H7 (cell line): ENCODE data around the gene RND2. TPM values are rescaled to one million over a fixed set of nuclear protein-coding genes. Genes with fewer than 3 reads are reported as not detected.
"Not testable (repeated sequence)": the region's sequence is repeated elsewhere in the genome, so short reads cannot be mapped to it uniquely, and the experiment has no call there.

Experiments used
- DNase-seq: peaks from one replicate; pipeline ENCODE4 v3.0.0; 2012
- H3K27me3 ChIP-seq: 2 replicates; pipeline ENCODE4 v1.6.0; 2011; ENCODE audit warnings: mild to moderate bottlenecking, low read length; ENCODE audit not compliant: control insufficient read depth, insufficient read depth
- H3K36me3 ChIP-seq: replicated peaks from 2 replicates; pipeline ENCODE4 v1.5.1; 2011; ENCODE audit warnings: low read length; ENCODE audit not compliant: control insufficient read depth, insufficient read depth
- H3K4me3 ChIP-seq: 2 replicates; pipeline ENCODE4 v1.5.1; 2011; ENCODE audit warnings: low read depth, mild to moderate bottlenecking, control low read depth, low read length, moderate library complexity; ENCODE audit not compliant: insufficient read depth
- total RNA-seq: library from RNA; depleted of rRNA; stranded (reverse); fragments of >200 nt; shearing (Covaris generic); gene quantifications from 2 replicates; pipeline ENCODE4 v1.2.3, GENCODE V29; 2014

Gene RND2
- total RNA-seq, 1 experiment from 2014 or later, result 25.9 TPM

DNA sequence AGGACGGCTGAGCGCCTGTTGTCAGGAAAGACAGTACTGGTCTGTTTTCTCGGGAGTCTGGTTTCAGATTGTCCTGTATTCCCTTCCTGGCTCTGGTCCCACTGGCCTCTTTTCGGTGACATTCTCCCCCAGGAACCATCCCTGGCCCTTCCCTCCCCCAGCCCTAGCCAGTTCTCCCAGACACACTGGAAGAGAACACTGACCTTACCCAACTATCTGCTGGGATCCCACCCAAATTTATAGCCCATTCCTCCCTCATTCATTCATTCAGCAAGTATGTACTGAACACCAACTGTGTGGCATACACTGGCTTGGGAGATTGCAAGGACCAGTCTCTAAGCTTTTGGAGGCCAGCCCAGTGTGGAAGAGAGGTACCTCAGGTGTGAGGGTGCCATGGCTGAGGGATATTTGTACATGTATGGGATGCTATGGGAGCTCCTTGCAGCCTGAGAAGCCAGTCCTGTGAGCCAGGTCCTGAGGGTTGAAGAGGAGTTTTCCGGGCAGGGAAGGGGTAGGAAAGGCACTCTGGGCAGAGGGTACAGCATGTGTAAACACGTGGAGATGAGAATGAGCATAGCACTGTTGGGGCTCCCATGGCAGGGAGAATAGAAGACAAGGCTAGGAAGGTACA, 5.2 kb downstream of the RND2 start:
- Histone ChIP-seq H3K4me3 (no peak overlapping the region), H3K27me3 (no peaks in the 10 kb centered on the region), H3K36me3 (peaks cover 4% of the 10 kb centered on the region)
- peak; percentile 15 for DNase-seq

DNA sequence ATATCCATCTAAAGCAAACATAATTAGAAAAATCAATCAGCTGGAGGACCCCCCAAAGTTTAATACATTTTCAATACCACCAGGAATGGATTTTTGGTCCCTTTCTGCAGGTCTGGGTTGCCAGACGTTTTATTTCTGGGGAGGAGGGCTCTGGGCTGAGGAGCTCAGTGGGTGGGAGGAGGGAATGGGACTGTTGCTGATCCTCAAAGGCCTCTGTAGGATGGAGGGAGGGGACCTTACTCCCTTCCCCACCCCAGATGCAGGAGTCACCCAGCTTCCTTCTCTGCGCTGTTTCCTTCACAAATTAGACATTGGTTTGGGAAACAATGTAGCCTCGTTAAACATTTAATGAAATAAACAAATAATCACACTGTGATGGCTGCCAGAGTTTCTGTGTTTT, 6.6 kb downstream of the RND2 start:
- no peaks in the 10 kb centered on the region for H3K27me3 ChIP-seq
- H3K36me3 ChIP-seq, result peaks cover 4% of the 10 kb centered on the region
- H3K4me3 ChIP-seq, result no peak overlapping the region
- peak; percentile 52 for DNase-seq

GRCh38 chr17:43033948-43034881, 9.2 kb downstream of the RND2 start:
- H3K36me3 ChIP-seq, result no peaks in the 10 kb centered on the region; the same call in 1 of the 2 replicates
- no peaks in the 10 kb centered on the region for H3K27me3 ChIP-seq
- DNase-seq, result peak; percentile 62
- H3K4me3 ChIP-seq, result no peak overlapping the region

GRCh38 chr17:43034894-43035293, 9.9 kb downstream of the RND2 start:
- Histone ChIP-seq H3K27me3 (no peaks in the 10 kb centered on the region), H3K4me3 (no peak overlapping the region), H3K36me3 (no peaks in the 10 kb centered on the region; the same call in 1 of the 2 replicates)
- DNase-seq, result no peak

- DNase-seq, result no peak
- Histone ChIP-seq H3K27me3 (no peaks in the 10 kb centered on the region), H3K4me3 (no peak overlapping the region), H3K36me3 (no peaks in the 10 kb centered on the region; the same call in 1 of the 2 replicates)
Observed at GRCh38 chr17:43039646-43040045, 14.6 kb downstream of the RND2 start.

DNA sequence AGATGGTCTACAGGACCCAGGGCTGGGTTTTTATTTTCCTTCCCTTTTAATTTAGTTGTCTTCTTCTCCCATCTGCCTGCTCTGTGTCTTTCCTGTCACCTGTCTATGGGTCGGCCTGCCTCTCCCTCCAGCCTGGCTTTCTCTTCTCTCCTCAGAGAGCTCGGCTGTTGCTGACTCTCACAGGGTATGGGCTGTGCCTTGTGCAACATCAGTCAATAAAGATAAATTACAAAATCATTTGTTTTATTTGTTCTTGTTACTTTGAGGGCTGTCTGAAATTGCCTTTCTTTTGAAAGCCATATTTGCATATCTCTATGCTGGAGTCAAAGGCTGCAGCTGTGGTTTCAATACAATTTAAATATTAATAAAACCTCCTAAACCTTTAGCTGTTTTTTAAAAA, 15.6 kb downstream of the RND2 start:
- peak; percentile 30 for DNase-seq
- H3K36me3 ChIP-seq, result no peaks in the 10 kb centered on the region; the same call in 1 of the 2 replicates

DNA sequence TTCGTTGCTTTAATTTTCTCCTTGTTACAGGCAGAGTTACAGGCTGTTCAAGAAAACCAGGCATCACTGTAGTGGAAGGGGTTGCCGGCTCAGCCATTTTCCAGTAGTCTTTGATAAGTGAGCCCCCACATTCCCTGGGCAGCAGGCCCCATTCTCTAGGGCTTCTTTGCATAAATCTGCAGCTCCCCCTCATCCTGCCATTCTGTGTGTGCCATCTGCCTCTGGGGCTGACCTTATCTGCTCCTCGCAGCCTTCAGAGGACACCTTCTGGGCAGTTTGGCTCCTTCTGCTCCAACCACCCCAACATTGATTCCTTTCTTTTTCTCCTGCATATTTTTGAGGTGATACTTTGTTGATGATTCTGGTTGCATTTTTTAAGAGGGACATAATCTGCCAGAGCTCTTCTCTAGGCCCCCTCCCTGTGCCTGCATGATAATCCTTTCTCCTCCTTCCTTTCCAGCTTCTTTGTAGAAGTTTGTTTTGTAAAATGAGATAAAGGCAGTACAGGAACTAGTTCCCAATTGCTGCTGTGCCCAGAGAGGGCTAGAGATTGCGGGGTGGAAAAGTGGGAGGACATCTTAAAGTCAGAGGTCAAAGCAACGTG, 17.1 kb downstream of the RND2 start:
- H3K36me3 ChIP-seq, result no peaks in the 10 kb centered on the region; the same call in 1 of the 2 replicates
- peak; percentile 45 for DNase-seq
- no peaks in the 10 kb centered on the region for H3K27me3 ChIP-seq
- no peak overlapping the region for H3K4me3 ChIP-seq

More for the DNA sequence above, 15.6 kb downstream of the RND2 start:
- Histone ChIP-seq H3K27me3 (no peaks in the 10 kb centered on the region), H3K4me3 (no peak overlapping the region)

DNA sequence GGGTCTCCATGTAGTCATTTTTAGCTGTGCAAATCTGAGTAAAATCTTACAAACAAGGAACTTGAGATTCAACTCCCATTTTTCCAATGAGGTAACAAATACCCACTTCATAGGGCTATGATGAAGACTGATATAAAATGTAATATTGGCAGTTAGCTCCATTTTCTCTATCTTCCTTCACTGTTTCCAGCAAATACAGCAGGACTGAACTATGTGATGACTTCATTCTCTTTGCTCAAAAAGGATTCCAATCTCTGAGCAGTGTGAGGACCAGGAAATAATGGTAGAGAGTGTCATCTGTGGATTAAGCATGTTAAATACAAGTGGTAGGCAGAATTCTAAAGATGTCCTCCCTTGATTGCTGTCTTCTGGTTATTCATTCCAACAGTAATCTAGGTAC, 18.3 kb downstream of the RND2 start:
- DNase-seq, result no peak
- no peak overlapping the region for H3K4me3 ChIP-seq
- H3K27me3 ChIP-seq, result no peaks in the 10 kb centered on the region
- H3K36me3 ChIP-seq, result peaks cover 2% of the 10 kb centered on the region

- Histone ChIP-seq H3K36me3 (peaks cover 2% of the 10 kb centered on the region), H3K27me3 (no peaks in the 10 kb centered on the region), H3K4me3 (no peak overlapping the region)
- DNase-seq, result no peak
Observed at GRCh38 chr17:43044024-43044423, 19.0 kb downstream of the RND2 start.

DNA sequence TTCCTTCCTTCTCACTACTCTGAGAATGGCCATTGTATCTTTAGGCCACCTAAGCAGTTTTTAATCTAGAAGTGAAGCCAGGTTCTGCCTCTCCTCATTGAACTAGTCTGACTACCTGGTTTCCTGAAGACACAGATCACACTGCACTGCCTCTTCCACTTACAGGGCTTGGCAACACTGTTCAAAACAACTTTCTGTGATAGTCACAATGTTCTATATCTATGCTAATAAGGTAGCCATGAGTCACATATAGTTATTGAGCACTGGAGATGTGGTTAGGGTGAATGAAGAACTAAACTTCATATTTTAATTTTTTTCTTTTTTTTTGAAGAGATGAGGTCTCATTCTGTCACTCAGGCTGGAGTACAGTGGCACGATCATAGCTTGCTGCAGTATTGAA, 26.9 kb downstream of the RND2 start:
- Histone ChIP-seq H3K27me3 (no peaks in the 10 kb centered on the region), H3K4me3 (no peak overlapping the region), H3K36me3 (peaks cover 6% of the 10 kb centered on the region)
- no peak for DNase-seq

GRCh38 chr17:43053008-43053407, 28.0 kb downstream of the RND2 start:
- not testable (repeated sequence) for H3K4me3 ChIP-seq, DNase-seq, H3K27me3 ChIP-seq, H3K36me3 ChIP-seq

GRCh38 chr17:43056051-43056450, 31.0 kb downstream of the RND2 start:
- no peak for DNase-seq
- Histone ChIP-seq H3K4me3 (no peak overlapping the region), H3K36me3 (peaks cover 5% of the 10 kb centered on the region), H3K27me3 (no peaks in the 10 kb centered on the region)

DNA sequence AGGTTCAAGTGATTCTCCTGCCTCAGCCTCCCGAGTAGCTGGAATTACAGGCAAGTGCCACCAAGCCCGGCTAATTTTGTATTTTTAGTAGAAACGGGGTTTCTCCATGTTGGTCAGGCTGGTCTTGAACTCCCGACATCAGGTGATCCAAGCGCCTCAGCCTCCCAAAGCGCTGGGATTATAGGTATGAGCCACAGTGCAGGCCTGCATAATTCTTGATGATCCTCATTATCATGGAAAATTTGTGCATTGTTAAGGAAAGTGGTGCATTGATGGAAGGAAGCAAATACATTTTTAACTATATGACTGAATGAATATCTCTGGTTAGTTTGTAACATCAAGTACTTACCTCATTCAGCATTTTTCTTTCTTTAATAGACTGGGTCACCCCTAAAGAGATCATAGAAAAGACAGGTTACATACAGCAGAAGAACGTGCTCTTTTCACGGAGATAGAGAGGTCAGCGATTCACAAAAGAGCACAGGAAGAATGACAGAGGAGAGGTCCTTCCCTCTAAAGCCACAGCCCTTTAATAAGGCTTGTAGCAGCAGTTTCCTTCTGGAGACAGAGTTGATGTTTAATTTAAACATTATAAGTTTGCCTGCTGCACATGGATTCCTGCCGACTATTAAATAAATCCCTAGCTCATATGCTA, 38.1 kb downstream of the RND2 start:
- H3K36me3 ChIP-seq, result no peaks in the 10 kb centered on the region
- no peaks in the 10 kb centered on the region for H3K27me3 ChIP-seq
- DNase-seq, result no peak
- H3K4me3 ChIP-seq, result no peak overlapping the region

DNA sequence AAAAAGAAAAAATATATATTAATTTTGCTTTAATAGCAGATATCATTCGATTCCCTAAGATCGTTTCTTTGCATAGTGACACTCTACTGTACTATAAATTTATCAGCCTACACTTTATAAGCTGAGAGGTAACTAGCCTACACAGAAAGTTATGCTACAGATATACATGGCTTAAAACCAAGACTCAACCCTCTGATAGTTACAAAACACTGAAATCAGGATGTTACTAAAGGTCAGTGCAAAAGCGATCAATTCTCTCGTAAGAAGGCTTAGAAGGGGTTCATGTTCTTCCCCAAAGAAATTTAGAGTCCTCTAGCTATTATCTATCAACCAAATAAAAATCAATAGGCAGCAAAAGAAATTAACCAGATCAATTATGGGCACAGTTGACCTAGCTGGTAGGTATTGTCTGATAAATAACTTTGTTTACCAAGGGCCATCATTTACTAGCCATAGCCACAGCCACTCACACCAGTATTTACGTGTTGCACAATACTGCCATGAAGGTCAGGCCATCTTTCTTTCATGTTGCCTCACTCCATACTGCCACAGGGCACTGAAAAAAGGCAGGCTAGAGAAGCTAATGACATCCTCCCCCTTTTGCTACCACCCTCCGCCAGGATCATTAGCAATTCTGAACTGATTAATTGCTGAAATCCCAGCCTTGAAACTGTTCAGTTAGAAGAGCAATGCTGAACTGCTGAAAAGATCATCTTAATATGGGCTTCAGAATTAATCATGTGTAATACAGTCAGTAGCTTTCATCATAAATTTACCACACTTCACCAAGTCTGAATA, 43.7 kb downstream of the RND2 start:
- Histone ChIP-seq H3K27me3 (no peaks in the 10 kb centered on the region), H3K36me3 (no peaks in the 10 kb centered on the region; the same call in 1 of the 2 replicates), H3K4me3 (no peak overlapping the region)
- no peak for DNase-seq
